Trophoblast cell (in vitro differentiated cells and primary cell): ENCODE data around the gene NPTN. TPM values are rescaled to one million over a fixed set of nuclear protein-coding genes. Genes with fewer than 3 reads are reported as not detected.

Experiments used
- DNase-seq, 2 donors: peaks; one replicate each; pipeline ENCODE4 v3.0.0-alpha.2; 2016
- H2AFZ ChIP-seq: 2 replicates; pipeline ENCODE4 v1.6.1; 2013; ENCODE audit warnings: low read length, moderate library complexity, mild to moderate bottlenecking; ENCODE audit not compliant: insufficient read depth, poor library complexity
- H2AK5ac ChIP-seq: 2 replicates; pipeline ENCODE4 v1.6.1; 2013; ENCODE audit warnings: mild to moderate bottlenecking, low read length
- H2BK120ac ChIP-seq: 2 replicates; pipeline ENCODE4 v1.6.1; 2013; ENCODE audit warnings: low read length, mild to moderate bottlenecking, moderate library complexity; ENCODE audit not compliant: insufficient read depth, poor library complexity
- H2BK12ac ChIP-seq: 2 replicates; pipeline ENCODE4 v1.6.1; 2013; ENCODE audit warnings: mild to moderate bottlenecking, low read length, moderate library complexity
- H2BK5ac ChIP-seq: 2 replicates; pipeline ENCODE4 v1.6.1; 2013; ENCODE audit warnings: low read length, low read depth, moderate library complexity, mild to moderate bottlenecking; ENCODE audit not compliant: poor library complexity
- H3K14ac ChIP-seq: 2 replicates; pipeline ENCODE4 v1.6.1; 2013; ENCODE audit warnings: mild to moderate bottlenecking, low read length
- H3K18ac ChIP-seq: 2 replicates; pipeline ENCODE4 v1.6.1; 2013; ENCODE audit warnings: mild to moderate bottlenecking, low read length
- H3K23ac ChIP-seq: 2 replicates; pipeline ENCODE4 v1.6.1; 2013; ENCODE audit warnings: low read length
- H3K27ac ChIP-seq: 2 replicates; pipeline ENCODE4 v1.5.1; 2013; ENCODE audit warnings: low read depth, mild to moderate bottlenecking, inconsistent platforms, low read length, moderate library complexity
- H3K27me3 ChIP-seq: 2 replicates; pipeline ENCODE4 v1.6.1; 2013; ENCODE audit warnings: inconsistent platforms, mild to moderate bottlenecking, low read length, moderate library complexity; ENCODE audit not compliant: insufficient read depth
- H3K36me3 ChIP-seq, 2 experiments: 1 replicate in 1 of 2; 2 replicates in 1 of 2; pipeline ENCODE4 v1.6.1; 2013; ENCODE audit warnings: low read length in 2 of 2, mild to moderate bottlenecking in 2 of 2, moderate library complexity in 1 of 2; ENCODE audit not compliant: insufficient read depth in 2 of 2, control insufficient read depth in 1 of 2
- H3K4ac ChIP-seq: 2 replicates; pipeline ENCODE4 v1.6.1; 2013; ENCODE audit warnings: low read depth, mild to moderate bottlenecking, low read length, moderate library complexity
- H3K4me1 ChIP-seq, 2 experiments: 1 replicate in 1 of 2; 2 replicates in 1 of 2; pipeline ENCODE4 v1.6.1; 2013; ENCODE audit warnings: low read length in 2 of 2, mild to moderate bottlenecking in 2 of 2, moderate library complexity in 1 of 2; ENCODE audit not compliant: insufficient read depth in 2 of 2, control insufficient read depth in 1 of 2
- H3K4me2 ChIP-seq: 2 replicates; pipeline ENCODE4 v1.6.1; 2013; ENCODE audit warnings: inconsistent platforms, mild to moderate bottlenecking, low read length, moderate library complexity
- H3K4me3 ChIP-seq: 2 replicates; pipeline ENCODE4 v1.5.1; 2013; ENCODE audit warnings: mild to moderate bottlenecking, low read depth, low read length, inconsistent platforms
- H3K79me1 ChIP-seq: one replicate; pipeline ENCODE4 v1.6.1; 2013; ENCODE audit warnings: low read length
- H3K79me2 ChIP-seq: 2 replicates; pipeline ENCODE4 v1.6.1; 2013; ENCODE audit warnings: low read length, mild to moderate bottlenecking; ENCODE audit not compliant: control insufficient read depth, insufficient read depth, poor library complexity
- H3K9ac ChIP-seq: 2 replicates; pipeline ENCODE4 v1.6.1; 2013; ENCODE audit warnings: mild to moderate bottlenecking, low read length
- H3K9me3 ChIP-seq: 2 replicates; pipeline ENCODE4 v1.6.1; 2013; ENCODE audit warnings: low read depth, mild to moderate bottlenecking, control low read depth, inconsistent platforms, low read length; ENCODE audit not compliant: insufficient read depth
- H4K12ac ChIP-seq: 2 replicates; pipeline ENCODE4 v1.6.1; 2013; ENCODE audit warnings: low read depth, mild to moderate bottlenecking, low read length, moderate library complexity
- H4K8ac ChIP-seq: 2 replicates; pipeline ENCODE4 v1.6.1; 2013; ENCODE audit warnings: low read depth, mild to moderate bottlenecking, low read length, moderate library complexity
- H4K91ac ChIP-seq: one replicate; pipeline ENCODE4 v1.6.1; 2013; ENCODE audit warnings: low read depth, mild to moderate bottlenecking, low read length, moderate library complexity
- WGBS: extraction: QIAGEN DNeasy Blood & Tissue Kit; methylation state at CpG from one replicate; pipeline ENCODE4 v1.1.7; 2013; ENCODE audit warnings: missing lambda C conversion rate; ENCODE audit not compliant: insufficient read length, insufficient coverage; ENCODE audit errors: extremely low coverage; 5-methylcytosine and 5-hydroxymethylcytosine counted together
- polyA plus RNA-seq: library from polyadenylated mRNA; stranded (reverse); fragments of 200-250 nt; gene quantifications from 2 replicates; pipeline ENCODE4 v1.2.3, GENCODE V29; 2013

The NPTN gene
- polyA plus RNA-seq, result 102 and 104 TPM in 2 replicates

DNA sequence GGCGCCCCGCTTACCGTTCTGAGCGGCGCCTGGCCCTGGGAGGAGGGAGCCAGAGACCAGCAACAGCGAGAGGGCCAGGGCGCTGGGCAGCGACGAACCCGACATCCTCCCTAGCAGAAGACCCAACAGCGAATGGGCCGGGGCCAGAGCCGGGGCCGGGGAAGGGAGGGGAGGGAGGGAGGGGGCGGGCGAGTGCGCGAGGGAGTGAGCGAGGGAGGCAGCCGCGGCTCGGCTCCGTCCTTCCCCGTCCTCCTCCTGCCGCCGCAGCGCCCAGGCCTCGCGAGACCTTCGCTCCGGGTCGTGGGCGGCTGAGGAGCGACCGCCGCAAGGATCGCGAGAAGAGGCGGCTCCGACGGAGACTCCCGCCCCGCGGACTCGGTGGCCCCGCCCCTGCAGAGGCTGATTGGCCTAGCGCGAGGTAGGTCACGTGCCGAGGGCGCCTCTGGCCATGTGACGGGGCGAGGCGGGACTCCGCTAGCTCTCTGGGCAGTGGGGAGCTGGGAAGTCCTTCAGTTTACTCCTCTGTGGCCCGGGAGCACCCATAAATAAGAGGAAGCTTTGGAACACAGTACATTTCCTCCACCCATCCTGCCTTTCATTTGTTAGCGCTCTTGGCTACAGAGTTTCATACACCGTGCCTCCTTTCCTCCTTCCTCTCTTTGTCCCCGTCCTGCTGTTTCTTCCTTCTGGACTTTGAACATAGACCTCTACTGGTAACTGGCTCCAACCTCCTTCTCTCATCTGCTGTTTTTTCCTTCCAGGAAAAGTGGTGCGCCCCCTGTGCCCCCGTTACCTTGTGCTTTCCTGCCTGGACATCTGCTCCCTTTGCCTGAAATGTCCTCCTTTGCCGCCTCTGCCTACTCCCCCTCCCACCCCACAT, at the start of gene NPTN:
Gene NPTN, minus strand, starts transcription at position 279 of the 880 bp plus-strand sequence. Its CDS starts 174 bp downstream, at position 105.
- Histone ChIP-seq H3K27me3 (no peaks in the 10 kb centered on the region), H3K4me3 (peak within 1 kb of the TSS; percentile 80), H3K27ac (peak within 1 kb of the TSS; percentile 83), H3K9me3 (no peaks in the 10 kb centered on the region), H3K79me2 (peaks cover 13% of the 10 kb centered on the region), H2BK120ac (peak within 1 kb of the TSS; percentile 79), H3K79me1 (peaks cover 16% of the 10 kb centered on the region), H2AK5ac (peak within 1 kb of the TSS; percentile 34), H3K9ac (peak within 1 kb of the TSS; percentile 23), H3K14ac (peak within 1 kb of the TSS; percentile 72), H4K12ac (peak within 1 kb of the TSS; percentile 54), H4K8ac (peak within 1 kb of the TSS; percentile 87), H3K4ac (peak within 1 kb of the TSS; percentile 72), H2BK12ac (peak within 1 kb of the TSS; percentile 78), H3K4me1 (peaks cover 11 to 17% of the 10 kb centered on the region in 2 experiments), H2AFZ (peak within 1 kb of the TSS; percentile 68), H3K18ac (peak within 1 kb of the TSS; percentile 83), H4K91ac (peak within 1 kb of the TSS; percentile 96), H3K23ac (no peak within 1 kb of the TSS), H3K4me2 (peak within 1 kb of the TSS; percentile 80), H3K36me3 (no peaks in the 10 kb centered on the region), H2BK5ac (peak within 1 kb of the TSS; percentile 93)
- DNase-seq, result peak; percentile 99
- no CpG with 5 or more reads among the region's 62 CpGs for WGBS

DNA sequence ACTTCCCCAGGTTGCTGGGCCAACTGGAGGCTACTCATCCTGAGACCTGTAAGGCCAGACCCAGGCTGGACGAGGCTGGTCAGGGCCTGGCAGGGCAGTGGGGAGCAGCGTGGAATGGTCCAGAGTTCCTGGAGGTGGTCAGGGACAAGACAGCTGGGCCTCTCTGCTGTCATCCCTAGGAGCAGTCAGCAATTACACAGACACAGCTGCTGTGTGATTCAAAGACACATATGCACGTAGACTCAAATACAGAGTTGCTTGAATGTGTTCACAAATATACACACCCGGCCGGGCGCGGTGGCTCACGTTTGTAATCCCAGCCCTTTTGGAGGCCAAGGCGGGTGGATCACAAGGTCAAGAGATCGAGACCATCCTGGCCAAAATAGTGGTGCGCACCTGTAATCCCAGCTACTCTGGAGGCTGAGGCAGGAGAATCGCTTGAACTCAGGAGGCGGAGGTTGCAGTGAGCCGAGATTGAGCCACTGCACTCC, 49.5 kb upstream of the NPTN start:
- H4K8ac ChIP-seq, result no peak overlapping the region
- peaks cover 19 to 25% of the 10 kb centered on the region in 2 experiments for H3K4me1 ChIP-seq
- H4K91ac ChIP-seq, result no peak overlapping the region
- H3K9me3 ChIP-seq, result no peaks in the 10 kb centered on the region
- H3K4me3 ChIP-seq, result no peak overlapping the region
- H2AK5ac ChIP-seq, result no peak overlapping the region
- peaks cover 20% of the 10 kb centered on the region for H3K79me1 ChIP-seq
- H3K27ac ChIP-seq, result no peak overlapping the region
- H3K23ac ChIP-seq, result no peak overlapping the region
- no peak for DNase-seq
- no peak overlapping the region for H3K4me2 ChIP-seq
- no peak overlapping the region for H3K9ac ChIP-seq
- H3K18ac ChIP-seq, result no peak overlapping the region
- no peaks in the 10 kb centered on the region for H3K27me3 ChIP-seq
- no peak overlapping the region for H4K12ac ChIP-seq
- H3K36me3 ChIP-seq, result no peaks in the 10 kb centered on the region
- H3K4ac ChIP-seq, result no peak overlapping the region
- H3K14ac ChIP-seq, result no peak overlapping the region
- no peak overlapping the region for H2BK5ac ChIP-seq
- H3K79me2 ChIP-seq, result peaks cover 16% of the 10 kb centered on the region
- no CpG with 5 or more reads among the region's 14 CpGs for WGBS
- no peak overlapping the region for H2BK120ac ChIP-seq
- no peak overlapping the region for H2BK12ac ChIP-seq
- H2AFZ ChIP-seq, result no peak overlapping the region

DNA sequence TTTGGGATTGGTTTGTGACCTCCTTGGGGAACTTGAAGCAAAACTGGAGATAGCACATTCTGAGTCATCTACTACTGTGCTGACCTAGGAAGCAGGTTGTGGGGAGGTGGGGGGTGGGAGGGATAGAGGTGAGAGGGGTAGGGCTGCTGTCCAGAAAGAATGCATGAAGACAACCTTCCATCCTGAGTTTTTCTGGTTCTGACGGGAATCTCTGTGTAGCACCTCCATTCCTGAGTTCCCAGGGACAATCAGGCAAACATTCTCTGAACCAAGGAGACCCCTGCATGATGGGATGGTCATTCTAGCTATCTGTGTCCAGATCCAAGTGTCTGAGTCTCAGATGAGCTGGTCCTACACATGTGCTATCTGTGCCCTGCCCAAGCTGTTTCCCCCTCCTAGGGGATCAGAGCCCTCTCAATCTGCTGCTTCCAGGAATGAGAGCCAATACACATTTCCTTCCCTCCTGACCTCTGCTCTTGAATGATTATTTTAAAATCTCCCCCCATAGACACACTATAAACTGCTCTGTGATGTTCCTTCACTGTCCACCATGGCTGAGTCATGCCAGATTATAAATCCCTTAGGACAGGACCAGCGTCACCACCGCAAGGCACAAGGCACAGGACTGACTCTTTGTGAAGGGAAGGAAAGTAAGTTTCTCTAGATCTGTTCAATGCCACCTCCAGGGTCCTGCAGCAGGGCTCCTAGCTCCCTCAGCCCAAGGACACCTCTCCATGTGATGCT, 48.8 kb upstream of the NPTN start:
- Histone ChIP-seq H3K27me3 (no peaks in the 10 kb centered on the region), H3K9me3 (no peaks in the 10 kb centered on the region), H3K79me2 (peaks cover 11% of the 10 kb centered on the region), H2AFZ (no peak overlapping the region), H3K4me1 (peaks cover 13 to 18% of the 10 kb centered on the region in 2 experiments), H4K8ac (no peak overlapping the region), H2BK12ac (no peak overlapping the region), H3K27ac (no peak overlapping the region), H2AK5ac (no peak overlapping the region), H3K18ac (no peak overlapping the region), H2BK120ac (no peak overlapping the region), H4K12ac (no peak overlapping the region), H3K79me1 (peaks cover 16% of the 10 kb centered on the region), H3K14ac (no peak overlapping the region), H3K4ac (no peak overlapping the region), H2BK5ac (no peak overlapping the region), H4K91ac (no peak overlapping the region), H3K36me3 (no peaks in the 10 kb centered on the region), H3K4me2 (no peak overlapping the region), H3K23ac (no peak overlapping the region), H3K9ac (no peak overlapping the region), H3K4me3 (no peak overlapping the region)
- no peak for DNase-seq
- no CpG with 5 or more reads among the region's 3 CpGs for WGBS

DNA sequence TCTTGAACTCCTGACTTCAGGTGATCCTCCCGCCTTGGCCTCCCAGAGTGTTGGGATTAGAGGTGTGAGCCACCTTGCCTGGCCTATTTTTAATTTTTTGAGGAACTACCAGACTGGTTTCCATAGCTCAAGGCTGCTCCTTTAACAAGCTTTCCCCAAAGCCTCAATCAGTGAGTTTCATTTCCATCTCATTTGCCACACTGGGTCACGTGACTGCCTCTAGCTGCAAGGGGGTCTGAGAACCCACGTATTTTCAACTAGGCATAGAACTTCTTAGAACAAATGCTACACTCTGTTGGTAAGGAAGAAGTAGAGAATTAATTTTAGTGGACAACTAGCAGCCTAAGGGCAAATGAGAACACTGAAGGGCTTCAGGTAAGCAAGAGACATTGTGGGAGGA, 47.9 kb upstream of the NPTN start:
- Histone ChIP-seq H3K4me3 (no peak overlapping the region), H2BK5ac (no peak overlapping the region), H2AK5ac (no peak overlapping the region), H3K27me3 (no peaks in the 10 kb centered on the region), H3K79me1 (peaks cover 14% of the 10 kb centered on the region), H2BK12ac (no peak overlapping the region), H3K36me3 (no peaks in the 10 kb centered on the region), H3K4ac (no peak overlapping the region), H3K18ac (no peak overlapping the region), H3K4me2 (no peak overlapping the region), H3K79me2 (peaks cover 9% of the 10 kb centered on the region), H3K27ac (no peak overlapping the region), H3K9ac (no peak overlapping the region), H4K12ac (no peak overlapping the region), H4K8ac (no peak overlapping the region), H3K23ac (no peak overlapping the region), H2BK120ac (no peak overlapping the region), H2AFZ (no peak overlapping the region), H3K14ac (no peak overlapping the region), H4K91ac (no peak overlapping the region), H3K9me3 (no peaks in the 10 kb centered on the region), H3K4me1 (peaks cover 5 to 10% of the 10 kb centered on the region in 2 experiments)
- DNase-seq, result no peak
- WGBS, result no CpG with 5 or more reads among the region's 3 CpGs
